ENCODE measurements around the gene OR10H2. TPM values are rescaled to one million over a fixed set of nuclear protein-coding genes. Genes with fewer than 3 reads are reported as not detected.

OR10H2 gene
- total RNA-seq, 5 donors from 2014 or later (not counting 1 experiment from before 2014, with no cell fraction given) = not detected

GRCh38 chr19:15696654-15697194, 31.1 kb upstream of the OR10H2 start:
- H3K9me3 Mint-ChIP-seq = peaks cover 0 to 2% (median 0%) of the 10 kb centered on the region in 3 donors
- Histone ChIP-seq H3K36me3 (ENCODE audit: control insufficient read depth in 2 of 2, extremely low read depth in 1 of 2, insufficient read depth in 1 of 2, low read length in 1 of 2) (no peaks in the 10 kb centered on the region), H3K4me1 (ENCODE audit: control insufficient read depth in 1 of 2, extremely low read depth in 1 of 2, insufficient read depth in 2 of 2, low read length in 2 of 2) (peaks cover 0 to 2% of the 10 kb centered on the region in 2 experiments), H3K27me3 (replicated peaks in 1 of 2; ENCODE audit: control insufficient read depth in 2 of 2, extremely low read depth in 1 of 2, insufficient read depth in 2 of 2, low read length in 1 of 2) (peaks cover 0 to 27% of the 10 kb centered on the region in 2 experiments), H3K4me3 (ENCODE audit: control insufficient read depth in 1 of 2, extremely low read depth in 1 of 2, low read length in 1 of 2) (no peak overlapping the region), H3K27ac (ENCODE audit: low read length) (no peak overlapping the region), H3K9me3 (no peaks in the 10 kb centered on the region)
- no peaks in the 10 kb centered on the region for H3K4me1 Mint-ChIP-seq
- no peak overlapping the region for H3K4me3 Mint-ChIP-seq
- H3K27me3 Mint-ChIP-seq = peaks cover 26 to 51% of the 10 kb centered on the region in 2 donors
- POLR2A ChIA-PET = no interaction called here
- ATAC-seq (replicated peaks in 1 of 4) = no peak
- no peak overlapping the region for H3K27ac Mint-ChIP-seq
- no peaks in the 10 kb centered on the region for H3K36me3 Mint-ChIP-seq
- WGBS (ENCODE audit: insufficient coverage) = 62% methylated on average over 17 of the region's 19 CpGs
- DNase-seq = no peak
- CTCF ChIA-PET = no interaction called here

- no peaks in the 10 kb centered on the region for H3K4me1 Mint-ChIP-seq
- peaks cover 39 to 59% of the 10 kb centered on the region in 2 donors for H3K27me3 Mint-ChIP-seq
- Histone ChIP-seq H3K27me3 (replicated peaks in 1 of 2; ENCODE audit: control insufficient read depth in 2 of 2, extremely low read depth in 1 of 2, insufficient read depth in 2 of 2, low read length in 1 of 2) (peaks cover 0 to 36% of the 10 kb centered on the region in 2 experiments), H3K9me3 (no peaks in the 10 kb centered on the region), H3K27ac (ENCODE audit: low read length) (no peak overlapping the region), H3K4me1 (ENCODE audit: control insufficient read depth in 1 of 2, extremely low read depth in 1 of 2, insufficient read depth in 2 of 2, low read length in 2 of 2) (no peaks in the 10 kb centered on the region), H3K36me3 (ENCODE audit: control insufficient read depth in 2 of 2, extremely low read depth in 1 of 2, insufficient read depth in 1 of 2, low read length in 1 of 2) (no peaks in the 10 kb centered on the region), H3K4me3 (ENCODE audit: control insufficient read depth in 1 of 2, extremely low read depth in 1 of 2, low read length in 1 of 2) (no peak overlapping the region)
- ATAC-seq (replicated peaks in 1 of 4) (no peak), DNase-seq (no peak)
- ChIA-PET POLR2A (interaction anchor here in 1 of 2 donors (0.5 kb wide), 1 partner anchor 492 kb away, joined by 6 read pairs; no protein-coding TSS in a partner anchor), CTCF (no interaction called here)
- no peak overlapping the region for H3K27ac Mint-ChIP-seq
- peaks cover 0 to 7% (median 5%) of the 10 kb centered on the region in 3 donors for H3K9me3 Mint-ChIP-seq
- no peaks in the 10 kb centered on the region for H3K36me3 Mint-ChIP-seq
- no peak overlapping the region for H3K4me3 Mint-ChIP-seq
- no CpG with 5 or more reads among the region's 4 CpGs for WGBS (ENCODE audit: insufficient coverage)
These were observed 25.9 kb upstream of the OR10H2 start for GRCh38 chr19:15701757-15702533.

- Mint-ChIP-seq H3K9me3 (peaks cover 0 to 7% (median 5%) of the 10 kb centered on the region in 3 donors), H3K36me3 (no peaks in the 10 kb centered on the region), H3K4me1 (no peaks in the 10 kb centered on the region), H3K27ac (no peak overlapping the region), H3K27me3 (peaks cover 40 to 53% of the 10 kb centered on the region in 2 donors), H3K4me3 (no peak overlapping the region)
- Histone ChIP-seq H3K9me3 (no peaks in the 10 kb centered on the region), H3K36me3 (ENCODE audit: control insufficient read depth in 2 of 2, extremely low read depth in 1 of 2, insufficient read depth in 1 of 2, low read length in 1 of 2) (no peaks in the 10 kb centered on the region), H3K4me3 (ENCODE audit: control insufficient read depth in 1 of 2, extremely low read depth in 1 of 2, low read length in 1 of 2) (no peak overlapping the region), H3K4me1 (ENCODE audit: control insufficient read depth in 1 of 2, extremely low read depth in 1 of 2, insufficient read depth in 2 of 2, low read length in 2 of 2) (no peaks in the 10 kb centered on the region), H3K27ac (ENCODE audit: low read length) (no peak overlapping the region), H3K27me3 (replicated peaks in 1 of 2; ENCODE audit: control insufficient read depth in 2 of 2, extremely low read depth in 1 of 2, insufficient read depth in 2 of 2, low read length in 1 of 2) (peaks cover 0 to 30% of the 10 kb centered on the region in 2 experiments)
- ATAC-seq (replicated peaks in 1 of 4) (peak in 1 of 4 experiments; percentile 31), DNase-seq (peak in 25 of 35 experiments; percentile 5 to 37 (median 21))
- WGBS (ENCODE audit: insufficient coverage) = 0% methylated on average over 1 of the region's 7 CpGs
- CTCF ChIA-PET = no interaction called here
- POLR2A ChIA-PET = interaction anchor here in 1 of 2 donors (0.5 kb wide), 1 partner anchor 491 kb away, joined by 6 read pairs; no protein-coding TSS in a partner anchor
These were observed 25.3 kb upstream of the OR10H2 start for GRCh38 chr19:15702534-15702930.

- Histone ChIP-seq H3K27ac (ENCODE audit: low read length) (no peak overlapping the region), H3K9me3 (no peaks in the 10 kb centered on the region), H3K4me3 (ENCODE audit: control insufficient read depth in 1 of 2, extremely low read depth in 1 of 2, low read length in 1 of 2) (no peak overlapping the region), H3K36me3 (ENCODE audit: control insufficient read depth in 2 of 2, extremely low read depth in 1 of 2, insufficient read depth in 1 of 2, low read length in 1 of 2) (no peaks in the 10 kb centered on the region), H3K27me3 (replicated peaks in 1 of 2; ENCODE audit: control insufficient read depth in 2 of 2, extremely low read depth in 1 of 2, insufficient read depth in 2 of 2, low read length in 1 of 2) (peaks cover 3 to 19% of the 10 kb centered on the region in 2 experiments), H3K4me1 (ENCODE audit: control insufficient read depth in 1 of 2, extremely low read depth in 1 of 2, insufficient read depth in 2 of 2, low read length in 2 of 2) (no peaks in the 10 kb centered on the region)
- WGBS (ENCODE audit: insufficient coverage) = 61% methylated on average over 3 of the region's 3 CpGs
- no peaks in the 10 kb centered on the region for H3K4me1 Mint-ChIP-seq
- H3K36me3 Mint-ChIP-seq = no peaks in the 10 kb centered on the region
- no peak overlapping the region for H3K4me3 Mint-ChIP-seq
- POLR2A ChIA-PET = no interaction called here
- DNase-seq = no peak
- CTCF ChIA-PET = no interaction called here
- H3K27me3 Mint-ChIP-seq = peaks cover 26 to 44% of the 10 kb centered on the region in 2 donors
- no peak overlapping the region for H3K27ac Mint-ChIP-seq
- no peak for ATAC-seq (replicated peaks in 1 of 4)
- no peaks in the 10 kb centered on the region for H3K9me3 Mint-ChIP-seq
These were observed 13.2 kb upstream of the OR10H2 start for GRCh38 chr19:15714638-15715037.

- no peaks in the 10 kb centered on the region for H3K9me3 Mint-ChIP-seq
- Histone ChIP-seq H3K4me1 (ENCODE audit: control insufficient read depth in 1 of 2, extremely low read depth in 1 of 2, insufficient read depth in 2 of 2, low read length in 2 of 2) (no peaks in the 10 kb centered on the region), H3K36me3 (ENCODE audit: control insufficient read depth in 2 of 2, extremely low read depth in 1 of 2, insufficient read depth in 1 of 2, low read length in 1 of 2) (no peaks in the 10 kb centered on the region), H3K4me3 (ENCODE audit: control insufficient read depth in 1 of 2, extremely low read depth in 1 of 2, low read length in 1 of 2) (no peak overlapping the region), H3K27ac (ENCODE audit: low read length) (no peak overlapping the region), H3K9me3 (no peaks in the 10 kb centered on the region), H3K27me3 (replicated peaks in 1 of 2; ENCODE audit: control insufficient read depth in 2 of 2, extremely low read depth in 1 of 2, insufficient read depth in 2 of 2, low read length in 1 of 2) (peaks cover 3 to 21% of the 10 kb centered on the region in 2 experiments)
- ChIA-PET POLR2A (no interaction called here), CTCF (no interaction called here)
- H3K36me3 Mint-ChIP-seq = no peaks in the 10 kb centered on the region
- no peak overlapping the region for H3K27ac Mint-ChIP-seq
- ATAC-seq (replicated peaks in 1 of 4) (no peak), DNase-seq (no peak)
- no peak overlapping the region for H3K4me3 Mint-ChIP-seq
- H3K27me3 Mint-ChIP-seq = peaks cover 30 to 50% of the 10 kb centered on the region in 2 donors
- H3K4me1 Mint-ChIP-seq = no peaks in the 10 kb centered on the region
- WGBS (ENCODE audit: insufficient coverage) = no CpG with 5 or more reads among the region's 1 CpG
These were observed 12.2 kb upstream of the OR10H2 start for GRCh38 chr19:15715642-15716041.

- CTCF ChIA-PET = interaction anchor here in 1 of 2 donors (0.6 kb wide), 1 partner anchor 435 kb away, joined by 3 read pairs; no protein-coding TSS in a partner anchor
- H3K9me3 ChIP-seq = no peaks in the 10 kb centered on the region
- no peaks in the 10 kb centered on the region for H3K36me3 ChIP-seq (ENCODE audit: control insufficient read depth in 2 of 2, extremely low read depth in 1 of 2, insufficient read depth in 1 of 2, low read length in 1 of 2)
- no peak overlapping the region for H3K4me3 Mint-ChIP-seq
- no peak overlapping the region for H3K27ac ChIP-seq (ENCODE audit: low read length)
- POLR2A ChIA-PET = no interaction called here
- H3K27ac Mint-ChIP-seq = no peak overlapping the region
- DNase-seq (no peak), ATAC-seq (replicated peaks in 1 of 4) (no peak)
- H3K9me3 Mint-ChIP-seq = peaks cover 0 to 1% (median 0%) of the 10 kb centered on the region in 3 donors
- no peak overlapping the region for H3K4me3 ChIP-seq (ENCODE audit: control insufficient read depth in 1 of 2, extremely low read depth in 1 of 2, low read length in 1 of 2)
- 12% methylated on average over 6 of the region's 6 CpGs for WGBS (ENCODE audit: insufficient coverage)
- no peaks in the 10 kb centered on the region for H3K4me1 ChIP-seq (ENCODE audit: control insufficient read depth in 1 of 2, extremely low read depth in 1 of 2, insufficient read depth in 2 of 2, low read length in 2 of 2)
- H3K4me1 Mint-ChIP-seq = peaks cover 0 to 2% (median 1%) of the 10 kb centered on the region in 3 donors
- peaks cover 42 to 66% of the 10 kb centered on the region in 2 donors for H3K27me3 Mint-ChIP-seq
- no peaks in the 10 kb centered on the region for H3K36me3 Mint-ChIP-seq
- H3K27me3 ChIP-seq (replicated peaks in 1 of 2; ENCODE audit: control insufficient read depth in 2 of 2, extremely low read depth in 1 of 2, insufficient read depth in 2 of 2, low read length in 1 of 2) = peaks cover 3 to 25% of the 10 kb centered on the region in 2 experiments
These were observed 10.0 kb upstream of the OR10H2 start for GRCh38 chr19:15717809-15718208.
